Dermis blood vessel endothelial cell (primary cell): ENCODE measurements around the gene OCIAD2. TPM values are rescaled to one million over a fixed set of nuclear protein-coding genes. Genes with fewer than 3 reads are reported as not detected.
"Not testable (repeated sequence)": the region's sequence is repeated elsewhere in the genome, so short reads cannot be mapped to it uniquely, and the experiment has no call there.

Source experiments
- DNase-seq: peaks from one replicate; pipeline ENCODE4 v3.0.0; 2010
- total RNA-seq: library from RNA; depleted of rRNA; stranded (reverse); fragments of >200 nt; gene quantifications from 2 replicates; pipeline ENCODE4 v1.2.3, GENCODE V29; 2014

Gene OCIAD2
- total RNA-seq: 31.9 and 43.1 TPM in 2 replicates

DNA sequence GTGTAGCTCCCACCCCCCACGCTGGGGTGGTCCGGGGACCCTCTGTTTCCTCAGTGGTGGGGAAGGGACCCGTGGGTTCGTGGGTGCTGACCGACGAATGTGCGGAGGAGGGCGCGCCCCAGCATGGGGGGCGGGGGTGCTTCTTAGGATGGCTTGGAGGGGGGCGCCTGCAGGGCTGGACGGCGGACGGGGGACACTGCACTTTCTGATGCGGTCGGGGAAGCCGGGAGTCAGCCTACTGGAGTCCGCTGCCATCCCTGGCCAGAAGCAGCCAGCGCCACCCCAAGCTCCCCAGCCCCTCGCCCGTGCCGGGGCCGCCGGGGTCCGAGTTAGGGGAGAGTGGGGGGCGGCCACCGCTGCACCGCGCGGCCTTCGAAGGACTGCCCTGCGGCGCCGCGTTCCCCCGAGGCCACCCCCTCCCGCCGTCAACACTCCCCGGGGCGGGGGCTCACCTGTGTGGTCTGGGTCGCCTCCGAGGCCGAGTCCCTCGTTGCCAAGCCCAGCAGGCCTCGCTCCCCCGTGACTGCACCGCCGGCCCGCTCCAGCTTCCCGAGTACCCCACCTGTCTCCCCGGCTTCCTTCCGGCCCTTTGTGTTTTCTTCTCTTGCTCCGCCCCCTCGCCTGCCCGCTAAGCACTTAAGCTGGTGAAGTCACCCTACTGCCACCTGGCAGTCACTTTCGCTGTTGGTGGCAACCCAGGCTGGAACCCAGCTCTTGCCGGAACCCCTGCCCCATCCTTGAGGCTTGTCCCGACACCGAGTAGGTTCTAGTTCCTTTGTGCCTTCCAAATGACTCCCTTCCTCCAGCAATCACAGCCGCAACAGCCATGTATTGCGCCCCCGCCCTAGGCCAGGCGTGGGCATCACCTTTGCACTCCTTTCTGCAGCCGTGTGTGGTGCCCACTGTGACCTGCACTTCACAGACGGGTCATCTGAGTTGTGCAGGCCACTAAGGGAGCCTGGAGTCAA is at the start of gene OCIAD2:
TSS of gene OCIAD2 (minus strand) at position 569 of the 968 bp plus-strand sequence. CDS start 2,225 bp downstream, outside the sequence.
- peak; percentile 77 for DNase-seq

- no peak for DNase-seq
These were observed 47.7 kb upstream of the OCIAD2 start for GRCh38 chr4:48954314-48954713.

DNA sequence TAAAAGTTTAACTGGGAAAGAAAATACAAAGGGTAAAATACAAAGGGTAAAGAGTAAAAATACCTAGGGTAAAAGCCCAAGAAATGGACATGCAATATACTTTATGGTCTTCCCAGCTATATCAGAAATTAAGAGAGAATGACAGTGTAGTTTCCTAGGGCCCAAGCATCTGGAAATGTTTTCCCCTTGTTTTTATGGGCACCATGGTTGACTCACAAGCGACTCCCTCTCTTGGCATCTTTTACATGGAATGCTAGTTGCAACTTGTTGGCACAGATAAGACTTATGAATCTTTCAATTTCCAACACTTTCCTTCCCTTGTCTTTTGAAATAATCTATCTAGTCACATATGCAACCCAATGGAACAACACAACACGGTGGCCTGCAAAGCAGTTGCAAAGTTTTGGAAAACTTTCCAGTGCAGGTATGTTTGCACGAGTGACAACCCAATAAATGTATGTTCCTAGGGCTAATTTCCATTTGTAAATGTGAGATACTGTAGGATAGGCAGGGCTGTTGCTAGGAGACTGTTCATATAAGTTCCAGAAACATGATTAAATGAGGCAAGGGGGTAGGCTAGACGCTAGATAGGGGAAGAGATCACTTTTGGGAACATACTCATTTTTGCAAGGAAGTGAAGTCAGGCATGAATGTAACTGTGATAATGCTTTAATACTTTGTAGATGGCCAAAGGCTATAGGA is 43.1 kb upstream of the OCIAD2 start:
- no peak for DNase-seq

DNA sequence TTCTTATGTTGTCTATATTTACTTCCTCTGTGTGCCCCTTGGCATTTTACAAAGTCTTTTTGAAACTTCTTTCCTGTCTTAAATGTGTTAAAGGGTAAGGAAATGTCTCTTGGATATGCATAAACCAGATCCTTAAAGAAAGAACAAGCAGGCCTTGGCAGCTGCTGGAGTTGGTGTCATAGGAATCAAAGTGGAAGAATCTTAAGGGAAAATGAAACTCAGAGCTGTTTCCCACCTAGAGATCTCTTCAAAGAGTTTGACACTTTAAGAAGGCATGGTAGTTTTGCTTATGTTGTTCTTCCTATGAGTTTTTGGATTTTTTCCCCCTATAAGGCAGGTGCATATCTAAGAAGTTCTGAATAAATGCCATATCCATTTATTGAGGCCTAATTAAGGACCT is 42.5 kb upstream of the OCIAD2 start:
- DNase-seq: no peak

DNA sequence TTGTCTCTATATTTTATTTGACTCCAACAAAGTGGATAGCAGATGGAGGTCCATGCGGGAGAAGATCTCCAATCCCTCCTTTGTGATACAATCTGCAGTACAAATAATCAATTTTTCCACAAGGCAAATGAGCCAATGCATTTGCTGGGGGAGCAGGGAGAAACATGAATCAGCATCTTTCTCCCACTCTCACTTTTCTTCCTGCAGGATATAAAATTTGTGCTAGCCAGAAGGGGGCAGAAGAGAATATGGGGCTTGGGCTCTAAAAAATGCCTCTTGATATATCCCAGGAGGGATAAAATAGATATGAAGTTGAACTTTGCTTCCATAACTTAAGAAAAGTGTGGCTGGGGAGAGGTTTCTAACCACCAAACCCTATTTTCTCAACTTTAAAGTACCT is 41.2 kb upstream of the OCIAD2 start:
- DNase-seq: no peak

- DNase-seq: no peak
These were observed 39.4 kb upstream of the OCIAD2 start for GRCh38 chr4:48945981-48946380.

GRCh38 chr4:48944756-48945241 is 38.2 kb upstream of the OCIAD2 start:
- peak; percentile 20 for DNase-seq

GRCh38 chr4:48944252-48944651 is 37.7 kb upstream of the OCIAD2 start:
- DNase-seq: no peak

DNA sequence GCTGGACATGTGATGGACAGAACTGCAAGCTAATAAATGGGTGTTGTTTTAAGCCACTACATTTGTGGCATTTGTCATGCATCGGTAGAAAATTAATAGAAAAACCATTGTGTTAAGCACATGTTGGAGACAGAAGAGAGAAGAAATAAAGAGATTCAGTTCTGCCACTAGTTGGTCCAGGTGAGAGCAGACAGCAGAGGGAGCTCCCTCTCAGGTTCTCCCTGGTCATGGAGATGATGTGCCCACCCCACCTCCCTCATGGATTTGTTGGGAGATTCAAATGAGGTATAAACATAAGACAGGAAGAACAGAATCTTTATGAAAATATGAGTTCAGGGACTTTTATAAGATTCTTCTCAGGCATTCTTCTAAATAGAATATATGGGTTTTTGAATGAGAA is 36.8 kb upstream of the OCIAD2 start:
- no peak for DNase-seq

DNA sequence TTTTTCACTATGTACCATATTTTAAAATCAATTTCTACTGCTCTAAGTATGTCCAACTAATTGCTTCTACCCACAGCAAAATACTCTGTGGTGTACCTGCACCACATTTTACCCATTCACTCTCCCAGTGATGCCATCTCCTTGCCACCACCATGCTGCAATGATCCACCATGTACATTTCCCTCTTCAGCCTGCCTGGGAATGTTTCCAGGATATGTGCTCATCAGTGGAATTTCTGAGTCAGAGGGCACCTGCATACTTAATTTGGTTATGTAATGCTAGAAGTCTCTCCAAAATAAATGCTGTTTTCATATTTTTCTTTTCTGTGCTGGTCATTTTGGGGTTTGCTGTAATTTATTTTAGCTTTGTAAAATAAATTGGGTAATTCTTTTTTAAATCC is 33.2 kb upstream of the OCIAD2 start:
- peak; percentile 93 for DNase-seq

DNA sequence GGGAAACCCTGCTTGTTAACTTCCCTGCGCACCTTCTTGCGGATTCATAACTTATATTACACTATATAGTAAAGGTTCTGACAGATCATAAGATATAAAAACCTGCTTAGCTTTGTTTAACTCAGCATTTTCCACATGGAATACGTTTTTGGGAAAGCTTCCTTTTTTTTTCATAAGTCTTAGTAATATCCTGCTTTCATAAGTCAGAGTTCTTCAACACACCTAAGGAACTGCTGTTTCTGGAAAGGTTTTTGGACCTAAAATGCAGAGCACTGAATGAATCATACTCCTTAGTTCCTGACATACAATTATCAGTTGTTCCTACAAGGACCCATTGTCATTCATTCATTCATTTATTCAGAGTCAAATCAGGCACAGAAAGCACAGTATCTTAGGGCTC is 32.3 kb upstream of the OCIAD2 start:
- peak; percentile 16 for DNase-seq

GRCh38 chr4:48937033-48937432 is 30.5 kb upstream of the OCIAD2 start:
- DNase-seq: no peak

DNA sequence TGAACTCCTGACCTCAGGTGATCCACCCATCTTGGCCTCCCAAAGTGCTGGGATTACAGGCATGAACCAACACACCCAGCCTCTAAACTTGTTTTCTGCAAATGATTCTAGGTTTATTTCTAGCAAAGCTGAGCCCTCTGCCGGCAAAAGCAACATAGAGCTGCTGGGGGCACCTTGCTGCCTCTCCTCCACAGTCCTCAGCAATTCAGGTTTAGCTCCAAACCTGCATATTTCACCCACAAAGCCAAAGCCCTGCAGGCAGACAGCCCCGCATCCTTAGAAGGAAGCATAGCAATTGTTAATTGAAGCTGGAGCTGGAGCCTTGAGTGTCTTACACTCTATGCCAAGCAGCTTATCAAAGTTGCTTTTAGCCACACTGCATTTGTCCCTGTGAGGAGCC is 24.9 kb upstream of the OCIAD2 start:
- no peak for DNase-seq

DNA sequence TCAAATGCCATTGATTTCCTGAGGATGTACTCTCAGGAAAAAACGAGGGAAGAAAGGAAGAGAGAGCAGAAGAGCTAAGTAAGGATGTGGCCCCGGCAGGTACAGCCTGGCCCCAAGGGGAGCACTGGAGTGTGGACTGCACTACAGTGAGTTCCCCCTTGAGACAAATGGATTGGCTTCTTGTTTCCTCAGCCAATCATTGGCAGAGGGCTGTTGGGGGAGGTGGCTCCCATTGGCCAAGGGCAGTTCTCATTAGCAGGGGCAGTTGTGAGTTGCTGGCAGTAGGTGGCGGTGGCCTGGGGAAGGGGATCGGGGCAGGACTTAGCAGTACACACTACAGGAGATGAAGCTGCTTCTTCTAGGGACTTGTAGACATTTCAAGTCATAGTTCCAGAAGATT is 24.1 kb upstream of the OCIAD2 start:
- no peak for DNase-seq

GRCh38 chr4:48924416-48924815 is 17.8 kb upstream of the OCIAD2 start:
- DNase-seq: no peak

- DNase-seq: not testable (repeated sequence)
These were observed 16.5 kb upstream of the OCIAD2 start for GRCh38 chr4:48923065-48923464.

DNA sequence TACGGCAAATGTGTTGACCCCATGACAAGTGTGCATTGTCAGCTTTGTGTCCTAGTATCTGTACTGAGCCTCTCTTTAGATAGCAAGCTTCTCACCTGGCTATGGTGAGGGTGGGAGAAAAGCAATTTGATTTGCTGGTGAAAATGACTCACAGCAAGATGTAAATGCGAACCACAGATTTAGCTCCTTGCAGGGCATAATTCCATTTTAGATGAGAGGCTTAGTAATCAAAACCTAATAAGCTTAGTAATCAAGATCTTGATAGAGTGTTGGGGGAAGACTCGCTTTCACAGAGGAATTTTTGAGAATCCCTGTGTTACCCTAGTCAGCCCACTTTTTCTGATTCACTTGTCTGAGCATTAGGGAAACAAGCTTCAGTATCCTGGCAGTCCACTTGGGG is 7.7 kb upstream of the OCIAD2 start:
- DNase-seq: no peak

DNA sequence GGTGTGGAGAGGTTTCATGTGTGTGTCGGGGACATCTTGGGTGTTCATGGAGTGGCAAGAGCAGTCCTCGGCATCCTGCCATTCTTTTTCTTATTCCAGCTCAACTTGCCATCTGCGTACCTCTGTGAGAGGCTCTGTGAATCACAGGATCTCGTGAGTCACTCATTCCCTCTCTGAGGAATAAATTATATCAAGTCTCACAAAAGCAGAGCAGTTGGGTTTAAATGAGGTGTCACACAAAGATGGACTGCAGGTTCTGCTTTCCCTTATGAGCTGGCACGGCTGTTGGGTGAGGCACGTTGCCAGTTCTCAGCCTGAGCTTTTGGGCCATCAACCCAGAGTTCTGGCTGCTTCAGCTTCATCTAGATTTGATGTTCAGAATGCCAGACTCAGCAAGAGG is 6.8 kb upstream of the OCIAD2 start:
- DNase-seq: peak; percentile 84

- DNase-seq: no peak
These were observed 5.8 kb upstream of the OCIAD2 start for GRCh38 chr4:48912349-48912748.

DNA sequence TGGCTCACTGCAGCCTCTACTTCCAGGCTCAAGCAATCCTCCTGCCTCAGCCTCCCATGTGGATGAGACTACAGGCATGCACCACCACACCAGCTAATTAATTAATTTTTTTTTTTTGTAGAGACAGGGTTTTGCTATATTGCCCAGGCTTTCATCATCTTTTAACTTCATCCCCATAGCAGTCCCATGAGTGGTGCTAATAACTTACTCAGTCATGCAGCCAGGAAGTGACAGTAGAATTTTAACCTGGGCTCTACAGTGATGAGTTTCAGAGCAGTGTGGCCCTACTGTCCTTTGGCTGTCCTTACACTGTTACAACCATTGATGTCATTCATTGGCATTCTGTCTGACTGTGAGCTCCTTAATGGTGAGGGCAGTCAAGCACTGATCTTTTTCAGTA is 3.9 kb upstream of the OCIAD2 start:
- DNase-seq: no peak

DNA sequence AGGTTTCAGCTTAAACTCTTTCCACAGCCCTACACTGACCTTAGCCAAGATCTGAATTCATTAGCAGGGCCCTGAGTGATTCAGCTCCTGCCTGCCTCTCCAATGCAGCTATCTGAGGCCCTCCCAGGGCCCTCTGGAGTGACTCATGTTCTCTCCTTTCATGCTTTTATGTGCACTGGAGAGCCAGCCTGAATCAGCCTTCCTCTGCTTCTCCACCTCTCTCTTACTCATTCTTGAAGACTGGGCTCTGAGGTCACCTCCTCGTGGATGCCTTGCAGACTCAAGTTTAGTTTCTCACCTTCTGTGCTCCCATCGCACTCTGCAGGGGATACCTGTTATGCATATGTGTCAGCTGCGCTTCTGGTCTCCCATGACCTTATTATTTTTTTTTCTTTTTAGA is 3.1 kb upstream of the OCIAD2 start:
- DNase-seq: peak; percentile 95

GRCh38 chr4:48908687-48909086 is 2.1 kb upstream of the OCIAD2 start:
- DNase-seq: no peak

DNA sequence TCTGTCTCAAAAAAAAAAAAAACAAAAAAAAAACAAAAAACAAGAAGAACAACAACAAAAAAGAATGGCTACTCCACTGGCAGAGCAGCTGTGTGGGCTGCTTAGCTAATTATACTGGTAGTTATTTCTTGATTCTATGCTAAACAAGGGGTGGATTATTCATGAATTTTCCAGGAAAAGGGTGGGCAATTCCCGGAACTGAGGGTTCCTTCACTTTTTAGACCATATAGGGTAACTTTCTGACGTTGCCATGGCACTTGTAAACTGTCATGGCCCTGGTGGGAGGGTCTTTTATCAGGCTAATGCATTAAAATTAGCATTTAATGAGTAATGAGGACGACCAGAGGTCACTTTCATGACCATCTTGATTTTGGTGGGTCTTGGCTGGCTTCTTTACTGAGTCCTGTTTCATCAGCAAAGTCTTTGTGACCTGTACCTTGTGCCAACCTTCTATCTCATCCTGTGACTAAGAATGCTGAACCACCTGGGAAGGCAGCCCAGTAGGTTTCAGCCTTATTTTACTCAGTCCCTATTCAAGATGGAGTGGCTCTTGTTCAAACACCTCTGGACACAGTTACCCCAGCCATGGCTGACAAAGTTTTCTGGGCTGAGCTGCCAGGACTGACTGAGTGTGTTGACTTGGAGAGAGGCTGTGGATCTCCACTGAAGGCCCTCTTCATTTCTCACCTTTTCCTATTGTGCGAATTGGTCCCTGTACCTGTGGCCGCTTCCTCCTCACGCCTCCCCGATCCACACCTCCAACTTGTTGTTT is 1.3 kb upstream of the OCIAD2 start:
- no peak for DNase-seq
